SU-DHL-6 (cell line): ENCODE results near the gene ERFL.
"Not testable (repeated sequence)": the region's sequence is repeated elsewhere in the genome, so short reads cannot be mapped to it uniquely, and the experiment has no call there.

Source experiments
- H2AFZ ChIP-seq: fragments of 200-600 bp; sonication (generic); 2 replicates; pipeline ENCODE4 v1.6.1; 2014; ENCODE audit warnings: low read depth, mild to moderate bottlenecking, moderate library complexity, mixed read lengths, antibody characterized with exemption, low read length; ENCODE audit not compliant: severe bottlenecking
- H3F3A ChIP-seq: fragments of 200-600 bp; shearing (Covaris generic); 2 replicates; pipeline ENCODE4 v1.6.0; 2016; ENCODE audit warnings: antibody characterized with exemption, mild to moderate bottlenecking; ENCODE audit not compliant: insufficient read depth
- H3K27ac ChIP-seq: fragments of 200-600 bp; sonication (generic); 2 replicates; pipeline ENCODE4 v1.5.1; 2016; ENCODE audit warnings: low read depth, mild to moderate bottlenecking, low read length, moderate library complexity, mixed read lengths
- H3K27me3 ChIP-seq: fragments of 200-600 bp; sonication (generic), shearing (Covaris generic); 2 replicates; pipeline ENCODE4 v1.6.0; 2014; ENCODE audit warnings: mild to moderate bottlenecking, low read length
- H3K36me3 ChIP-seq: fragments of 200-600 bp; sonication (generic); 2 replicates; pipeline ENCODE4 v1.6.1; 2014; ENCODE audit warnings: mild to moderate bottlenecking, low read length, mixed read lengths
- H3K4me2 ChIP-seq: fragments of 300-600, 200-600 bp; shearing (Covaris generic), sonication (generic); 2 replicates; pipeline ENCODE4 v1.6.0; 2014; ENCODE audit warnings: low read length, low read depth, mild to moderate bottlenecking; ENCODE audit not compliant: poor library complexity, severe bottlenecking
- H3K4me3 ChIP-seq: fragments of 200-600 bp; sonication (generic); 2 replicates; pipeline ENCODE4 v1.5.1; 2014; ENCODE audit warnings: antibody characterized with exemption, low read length, mild to moderate bottlenecking, mixed read lengths; ENCODE audit not compliant: insufficient read depth, poor library complexity, severe bottlenecking
- H3K79me2 ChIP-seq: fragments of 200-600 bp; sonication (generic); 2 replicates; pipeline ENCODE4 v1.6.1; 2014; ENCODE audit warnings: mild to moderate bottlenecking, low read length, moderate library complexity; ENCODE audit not compliant: insufficient read depth
- H3K9ac ChIP-seq: fragments of 200-600 bp; sonication (generic); 2 replicates; pipeline ENCODE4 v1.7.0; 2014; ENCODE audit warnings: mild to moderate bottlenecking, low read length
- H3K9me2 ChIP-seq: fragments of 200-600 bp; sonication (generic); replicated peaks from 2 replicates; pipeline ENCODE4 v1.6.1; 2014; ENCODE audit warnings: low read length; ENCODE audit not compliant: insufficient read depth
- H3K9me3 ChIP-seq: fragments of 200-600 bp; sonication (generic); 2 replicates; pipeline ENCODE4 v1.6.1; 2014; ENCODE audit warnings: low read length, mixed read lengths; ENCODE audit not compliant: insufficient read depth
- H4K20me1 ChIP-seq: fragments of 200-600 bp; sonication (generic); 2 replicates; pipeline ENCODE4 v1.6.1; 2014; ENCODE audit warnings: low read depth, mild to moderate bottlenecking, antibody characterized with exemption, low read length, moderate library complexity, mixed read lengths
- CTCF ChIP-seq: fragments of 200-600 bp; sonication (generic); IDR thresholded peaks from one replicate; pipeline ENCODE4 v1.5.1; 2017; ENCODE audit warnings: antibody characterized with exemption, mild to moderate bottlenecking, low read length, moderate library complexity; ENCODE audit not compliant: insufficient read depth, poor library complexity, severe bottlenecking
- EZH2phosphoT487 ChIP-seq: fragments of 200-600 bp; sonication (generic), shearing (Covaris generic); conservative IDR thresholded peaks from 2 replicates; pipeline ENCODE4 v1.6.1; 2018; ENCODE audit warnings: mild to moderate bottlenecking, antibody characterized with exemption, low read length, moderate library complexity, mixed read lengths

Gene ERFL

DNA sequence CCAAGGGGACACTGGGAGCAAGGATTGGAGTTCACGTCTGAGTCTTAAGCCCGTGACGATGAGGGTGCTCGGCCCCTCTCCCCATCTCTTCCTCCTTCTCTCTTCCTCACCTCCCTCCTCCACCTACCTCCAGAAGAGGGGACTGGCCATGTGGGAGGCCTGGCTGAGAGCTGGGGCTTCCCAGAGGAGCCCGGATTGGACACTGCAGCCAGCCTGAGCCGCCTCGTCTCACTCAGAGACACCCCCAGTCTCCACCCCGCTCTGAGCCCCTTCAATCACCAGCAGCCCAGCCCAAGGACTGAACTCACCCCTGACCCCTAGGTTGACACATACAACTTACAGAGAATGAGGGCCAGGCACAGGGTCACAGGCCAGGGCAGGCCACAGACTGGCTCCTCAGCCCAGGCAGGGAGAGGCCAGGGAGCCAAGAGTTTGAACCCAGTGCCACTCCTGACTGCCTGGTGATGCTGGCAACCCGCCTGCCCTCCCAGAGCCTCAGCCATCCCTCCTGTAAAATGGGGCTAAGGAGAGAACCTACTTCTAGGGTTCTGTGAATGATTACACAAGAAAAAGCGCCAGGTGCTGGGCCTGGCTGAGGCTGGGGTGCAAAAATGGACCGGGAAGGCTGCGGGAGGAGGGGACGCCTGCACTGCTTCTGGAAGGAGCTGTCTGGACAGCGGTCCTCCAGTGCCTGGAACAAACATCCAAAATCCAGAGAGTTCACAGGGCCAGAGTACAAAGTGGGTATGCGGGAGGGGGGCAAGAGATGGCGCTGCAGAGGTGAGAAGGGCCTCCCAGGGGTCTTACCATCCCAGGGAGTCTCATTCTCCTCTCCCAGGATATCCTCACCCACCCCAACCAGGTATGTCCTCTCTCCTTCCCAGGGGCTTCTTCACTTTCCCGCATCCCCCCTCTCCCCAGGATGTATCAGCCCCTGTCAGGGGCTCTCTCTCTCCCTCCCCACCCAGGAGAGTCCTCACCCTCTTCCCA lies 50.0 kb downstream of the ERFL start:
- H3K79me2 ChIP-seq = peaks cover 32% of the 10 kb centered on the region
- peak overlapping the region; percentile 86 for H3K4me3 ChIP-seq
- peak overlapping the region; percentile 99 for H3K9ac ChIP-seq
- H3K9me3 ChIP-seq = no peaks in the 10 kb centered on the region
- peak overlapping the region; percentile 98 for H3K4me2 ChIP-seq
- peaks cover 20% of the 10 kb centered on the region for H3K36me3 ChIP-seq
- no peak for TF ChIP-seq CTCF
- no peak for TF ChIP-seq EZH2phosphoT487
- H3K27ac ChIP-seq = peak overlapping the region; percentile 100
- H3K27me3 ChIP-seq = no peaks in the 10 kb centered on the region
- peaks cover 79% of the 10 kb centered on the region for H3F3A ChIP-seq
- no peak overlapping the region for H2AFZ ChIP-seq
- H3K9me2 ChIP-seq = no peaks in the 10 kb centered on the region
- no peaks in the 10 kb centered on the region for H4K20me1 ChIP-seq

DNA sequence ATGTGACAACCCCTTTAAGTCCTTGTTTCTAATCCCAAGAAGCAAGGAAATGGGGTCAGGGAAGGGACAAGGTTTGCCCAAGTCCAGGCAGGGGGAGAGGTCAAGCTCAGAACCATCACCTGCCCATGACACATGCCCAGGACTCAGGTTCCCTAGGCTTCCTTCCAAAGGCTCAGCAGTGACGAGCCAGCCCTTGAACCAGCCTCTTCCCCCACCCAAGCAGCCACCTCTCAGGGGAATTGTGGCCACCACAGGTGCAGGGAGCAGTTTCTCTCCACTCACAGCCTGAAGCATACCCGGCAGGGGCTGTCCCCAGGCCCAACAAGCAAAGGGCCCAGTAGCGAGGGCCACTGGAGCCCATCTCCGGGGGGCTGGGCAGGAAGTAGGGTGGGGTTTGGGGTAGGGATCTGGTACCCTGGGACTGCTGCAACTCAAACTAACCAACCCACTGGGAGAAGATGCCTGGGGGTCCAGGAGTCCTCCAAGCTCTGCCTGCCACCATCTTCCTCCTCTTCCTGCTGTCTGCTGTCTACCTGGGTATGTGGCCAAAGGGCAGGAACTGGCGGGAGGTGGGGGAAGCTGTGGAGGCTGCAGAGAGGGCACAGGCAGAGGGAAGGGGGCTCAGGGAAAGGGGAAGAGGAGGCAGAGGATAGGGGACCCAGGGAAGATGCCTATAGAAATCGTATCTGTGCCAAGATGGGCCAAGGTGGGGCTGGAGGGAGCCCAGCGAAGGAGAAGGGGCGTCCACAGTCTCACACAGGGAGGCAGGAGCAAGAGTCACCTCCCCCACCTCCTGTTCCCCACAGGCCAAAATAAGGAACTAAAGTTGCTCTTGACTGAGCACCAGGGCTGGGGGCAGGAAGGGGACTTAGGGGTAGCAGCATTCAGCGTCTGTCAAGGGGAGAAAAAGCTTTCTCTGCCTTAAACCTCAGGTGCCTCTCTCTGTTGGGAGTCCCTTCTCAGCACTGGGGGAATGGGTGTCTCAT lies 51.1 kb downstream of the ERFL start, which contains the start of gene CD79A:
Gene CD79A (plus strand): TSS at position 433 of the 986 bp plus-strand sequence. CDS start 26 bp downstream, at position 459.
- H3K79me2 ChIP-seq = peaks cover 32% of the 10 kb centered on the region
- H3F3A ChIP-seq = peaks cover 81% of the 10 kb centered on the region
- H3K27me3 ChIP-seq = no peaks in the 10 kb centered on the region
- H3K9ac ChIP-seq = peak within 1 kb of the TSS; percentile 99
- TF ChIP-seq CTCF (no peak), EZH2phosphoT487 (no peak)
- peak within 1 kb of the TSS; percentile 100 for H3K27ac ChIP-seq
- no peaks in the 10 kb centered on the region for H3K9me2 ChIP-seq
- no peak within 1 kb of the TSS for H2AFZ ChIP-seq
- peak within 1 kb of the TSS; percentile 86 for H3K4me3 ChIP-seq
- H3K4me2 ChIP-seq = peak within 1 kb of the TSS; percentile 98
- peaks cover 20% of the 10 kb centered on the region for H3K36me3 ChIP-seq
- H3K9me3 ChIP-seq = no peaks in the 10 kb centered on the region
- no peaks in the 10 kb centered on the region for H4K20me1 ChIP-seq

DNA sequence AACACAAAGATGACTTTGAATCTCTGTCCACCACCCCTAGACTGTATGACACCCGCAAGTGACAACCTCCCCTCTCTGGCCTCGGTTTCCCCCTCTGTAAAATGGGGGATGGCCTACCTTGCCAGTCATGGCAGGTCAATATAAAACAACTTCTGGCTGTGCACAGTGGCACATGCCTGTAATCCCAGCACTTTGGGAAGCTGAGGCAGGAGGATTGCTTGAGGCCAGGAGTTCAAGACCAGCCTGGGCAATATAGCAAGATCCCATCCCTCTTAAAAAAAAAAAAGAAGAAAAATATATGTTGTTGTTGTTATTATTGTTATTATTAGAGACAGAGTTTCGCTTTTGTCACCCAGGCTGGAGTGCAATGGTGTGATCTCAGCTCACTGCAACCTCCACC lies 52.3 kb downstream of the ERFL start:
- H3K27me3 ChIP-seq, H4K20me1 ChIP-seq, H3K9me2 ChIP-seq, H2AFZ ChIP-seq, H3K9me3 ChIP-seq: not testable (repeated sequence)
- Histone ChIP-seq H3K27ac (peak overlapping the region; percentile 100), H3K9ac (peak overlapping the region; percentile 99), H3K4me2 (peak overlapping the region; percentile 98), H3K36me3 (peaks cover 20% of the 10 kb centered on the region), H3K79me2 (peaks cover 32% of the 10 kb centered on the region), H3K4me3 (peak overlapping the region; percentile 86), H3F3A (peaks cover 81% of the 10 kb centered on the region)
